CD4-positive, alpha-beta T cell treated with Interleukin-1 beta for 1 hour (primary cell): ENCODE results near the gene ABCG4.
"Not testable (repeated sequence)": the region's sequence is repeated elsewhere in the genome, so short reads cannot be mapped to it uniquely, and the experiment has no call there.

Experiments
- DNase-seq, 2 donors: peaks; one replicate each; pipeline ENCODE4 v3.0.0-alpha.2; 2020 to 2022

ABCG4 gene

GRCh38 chr11:119185981-119186634, 37.3 kb downstream of the ABCG4 start:
- DNase-seq: no peak

GRCh38 chr11:119187123-119187892, 38.5 kb downstream of the ABCG4 start:
- no peak for DNase-seq

- DNase-seq: no peak
These were observed 39.2 kb downstream of the ABCG4 start for GRCh38 chr11:119188067-119188466.

- DNase-seq: no peak
These were observed 40.0 kb downstream of the ABCG4 start for GRCh38 chr11:119188887-119189286.

GRCh38 chr11:119189393-119189792, 40.5 kb downstream of the ABCG4 start:
- no peak for DNase-seq

- no peak for DNase-seq
These were observed 41.7 kb downstream of the ABCG4 start for GRCh38 chr11:119190531-119190930.

- DNase-seq: not testable (repeated sequence)
These were observed 42.4 kb downstream of the ABCG4 start for GRCh38 chr11:119191265-119191664.

- DNase-seq: no peak
These were observed 43.3 kb downstream of the ABCG4 start for GRCh38 chr11:119192111-119192510.

GRCh38 chr11:119193001-119193400, 44.1 kb downstream of the ABCG4 start:
- DNase-seq: no peak

- DNase-seq: no peak
These were observed 44.8 kb downstream of the ABCG4 start for GRCh38 chr11:119193626-119194025.

- no peak for DNase-seq
These were observed 46.1 kb downstream of the ABCG4 start for GRCh38 chr11:119194811-119195440.

- no peak for DNase-seq
These were observed 46.8 kb downstream of the ABCG4 start for GRCh38 chr11:119195680-119196079.

GRCh38 chr11:119196833-119197483, 48.1 kb downstream of the ABCG4 start:
- peak; percentile 70 to 81 for DNase-seq

GRCh38 chr11:119198925-119199324, 50.1 kb downstream of the ABCG4 start:
- no peak for DNase-seq

- DNase-seq: not testable (repeated sequence)
These were observed 52.4 kb downstream of the ABCG4 start for GRCh38 chr11:119201236-119201635.

- no peak for DNase-seq
These were observed 53.7 kb downstream of the ABCG4 start for GRCh38 chr11:119202554-119202953.

GRCh38 chr11:119204066-119204465, 55.2 kb downstream of the ABCG4 start:
- DNase-seq: no peak

GRCh38 chr11:119205080-119205479, 56.2 kb downstream of the ABCG4 start:
- peak in 1 of 2 donors; percentile 6 for DNase-seq

- peak; percentile 90 to 96 for DNase-seq
These were observed 57.0 kb downstream of the ABCG4 start, which contains the start of gene CBL for GRCh38 chr11:119205574-119206510. CBL (plus strand) TSS chr11:119206339; CDS start chr11:119206418, 79 bp downstream.

- peak; percentile 25 to 46 for DNase-seq
These were observed 57.9 kb downstream of the ABCG4 start for GRCh38 chr11:119206511-119207414.

- no peak for DNase-seq
These were observed 58.6 kb downstream of the ABCG4 start for GRCh38 chr11:119207415-119207960.
